Measurements from ENCODE around the gene OLA1. TPM values are rescaled to one million over a fixed set of nuclear protein-coding genes. Genes with fewer than 3 reads are reported as not detected.

Gene OLA1
- total RNA-seq, 1 experiment from 2014 or later: 126 TPM

DNA sequence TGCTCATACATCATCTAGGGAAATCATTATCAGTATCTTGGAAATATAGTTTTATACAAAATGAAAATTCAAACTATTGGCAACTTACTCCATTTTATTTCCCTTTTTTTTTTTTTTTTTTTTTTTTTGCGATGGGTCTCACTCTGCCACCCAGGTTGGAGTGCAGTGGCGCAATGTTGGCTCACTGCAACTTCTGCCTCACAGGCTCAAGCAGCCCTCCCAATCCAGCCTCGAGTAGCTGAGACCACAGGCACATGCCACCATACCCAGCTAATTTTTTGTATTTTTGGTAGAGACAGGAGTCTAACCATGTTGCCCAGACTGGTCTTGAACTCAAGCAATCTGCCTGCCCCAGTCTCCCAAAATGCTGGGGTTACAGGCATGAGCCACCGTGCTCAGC is 29.0 kb downstream of the OLA1 start:
- no TSS peak for BruUV-seq (replicated peaks)

GRCh38 chr2:174218773-174219172 is 29.6 kb downstream of the OLA1 start:
- DNase-seq (ENCODE audit: low read depth, low spot score): no peak
- ChIA-PET POLR2A (no interaction called here), CTCF (interaction anchor here (0.6 kb wide), 2 partner anchors 27 to 475 kb away, joined by 3 read pairs; no protein-coding TSS in a partner anchor)
- Histone ChIP-seq H3K9me3 (ENCODE audit: control insufficient read depth, insufficient read depth, low read depth, low read length) (no peaks in the 10 kb centered on the region), H3K27ac (ENCODE audit: low read length) (no peak overlapping the region), H3K4me3 (ENCODE audit: low read depth in 2 of 2, low read length in 2 of 2) (no peak overlapping the region), H3K4me1 (ENCODE audit: control insufficient read depth, insufficient read depth, low read length) (no peaks in the 10 kb centered on the region), H3K36me3 (ENCODE audit: control insufficient read depth, insufficient read depth, low read length) (peaks cover 16% of the 10 kb centered on the region; the same call in 1 of the 2 replicates), H3K27me3 (ENCODE audit: control insufficient read depth, insufficient read depth, low read length) (no peaks in the 10 kb centered on the region)
- intact Hi-C loops (cut with micrococcal nuclease; ENCODE audit: unreplicated experiment): no loop called here
- ATAC-seq: no peak
- BruUV-seq (replicated peaks): no TSS peak
- TF ChIP-seq TCF7L2 (IDR thresholded peaks at IDR 0.05; ENCODE audit: low read depth, low read length) (no peak), REST (IDR thresholded peaks at IDR 0.05; ENCODE audit: insufficient read depth in 1 of 2, low read depth in 2 of 2, low read length in 1 of 2) (no peak), CTCF (IDR thresholded peaks at IDR 0.05) (no peak), SIN3A (IDR thresholded peaks at IDR 0.05; ENCODE audit: borderline replicate concordance, insufficient read depth, low read depth, low read length) (no peak), POLR2AphosphoS5 (IDR thresholded peaks at IDR 0.05; ENCODE audit: low read depth, low read length) (no peak)
- in situ Hi-C loops (cut with HindIII; ENCODE audit: low pct_unique_long_range_greater_than_20kb, low sequenced_read_pairs): no loop called here

More for the DNA sequence above, 29.0 kb downstream of the OLA1 start:
- H3K36me3 ChIP-seq (ENCODE audit: control insufficient read depth, insufficient read depth, low read length): peaks cover 20% of the 10 kb centered on the region; the same call in 1 of the 2 replicates
- ChIA-PET CTCF (interaction anchor here (0.6 kb wide), 1 partner anchor 474 kb away, joined by 3 read pairs; no protein-coding TSS in a partner anchor), POLR2A (no interaction called here)
- no peaks in the 10 kb centered on the region for H3K4me1 ChIP-seq (ENCODE audit: control insufficient read depth, insufficient read depth, low read length)
- H3K27me3 ChIP-seq (ENCODE audit: control insufficient read depth, insufficient read depth, low read length): no peaks in the 10 kb centered on the region
- in situ Hi-C loops (cut with HindIII; ENCODE audit: low pct_unique_long_range_greater_than_20kb, low sequenced_read_pairs): no loop called here
- H3K9me3 ChIP-seq (ENCODE audit: control insufficient read depth, insufficient read depth, low read depth, low read length): no peaks in the 10 kb centered on the region
- no peak overlapping the region for H3K27ac ChIP-seq (ENCODE audit: low read length)
- intact Hi-C loops (cut with micrococcal nuclease; ENCODE audit: unreplicated experiment): no loop called here
- H3K4me3 ChIP-seq (ENCODE audit: low read depth in 2 of 2, low read length in 2 of 2): no peak overlapping the region
- ATAC-seq: no peak
- TF ChIP-seq POLR2AphosphoS5 (IDR thresholded peaks at IDR 0.05; ENCODE audit: low read depth, low read length) (no peak), REST (IDR thresholded peaks at IDR 0.05; ENCODE audit: insufficient read depth in 1 of 2, low read depth in 2 of 2, low read length in 1 of 2) (no peak), CTCF (IDR thresholded peaks at IDR 0.05) (no peak), SIN3A (IDR thresholded peaks at IDR 0.05; ENCODE audit: borderline replicate concordance, insufficient read depth, low read depth, low read length) (no peak), TCF7L2 (IDR thresholded peaks at IDR 0.05; ENCODE audit: low read depth, low read length) (no peak)
- no peak for DNase-seq (ENCODE audit: low read depth, low spot score)
